Activated naive CD4-positive, alpha-beta T cell (primary cell): ENCODE results near the gene PFKFB3.
A peak's percentile ranks its signal among the peaks of the same experiment; 100 is the strongest.
"Not testable (repeated sequence)": the region's sequence is repeated elsewhere in the genome, so short reads cannot be mapped to it uniquely, and the experiment has no call there.

Experiments
- DNase-seq, 4 experiments: peaks; one replicate each; lab custom pipeline; 2025; lab: John Stamatoyannopoulos, UW

Gene PFKFB3

GRCh38 chr10:6272126-6272525, 69.4 kb downstream of the PFKFB3 start:
- DNase-seq: no peak

- DNase-seq: no peak
Observed at GRCh38 chr10:6273351-6273750, 70.6 kb downstream of the PFKFB3 start.

- no peak for DNase-seq
Observed at GRCh38 chr10:6274040-6274439, 71.3 kb downstream of the PFKFB3 start.

GRCh38 chr10:6274484-6274883, 71.8 kb downstream of the PFKFB3 start:
- no peak for DNase-seq

- DNase-seq: peak; percentile 36 to 75 (median 61)
Observed at GRCh38 chr10:6275022-6275997, 72.6 kb downstream of the PFKFB3 start.

- no peak for DNase-seq
Observed at GRCh38 chr10:6276356-6276755, 73.6 kb downstream of the PFKFB3 start.

- DNase-seq: no peak
Observed at GRCh38 chr10:6278519-6279120, 75.9 kb downstream of the PFKFB3 start.

- DNase-seq: no peak
Observed at GRCh38 chr10:6279540-6280267, 77.0 kb downstream of the PFKFB3 start.

GRCh38 chr10:6280291-6280690, 77.6 kb downstream of the PFKFB3 start:
- no peak for DNase-seq

GRCh38 chr10:6282454-6282958, 79.8 kb downstream of the PFKFB3 start:
- no peak for DNase-seq

GRCh38 chr10:6283655-6284054, 80.9 kb downstream of the PFKFB3 start:
- DNase-seq: no peak

- not testable (repeated sequence) for DNase-seq
Observed at GRCh38 chr10:6290621-6291020, 87.9 kb downstream of the PFKFB3 start.

GRCh38 chr10:6292741-6293151, 90.0 kb downstream of the PFKFB3 start:
- DNase-seq: no peak

- not testable (repeated sequence) for DNase-seq
Observed at GRCh38 chr10:6296425-6296824, 93.7 kb downstream of the PFKFB3 start.

GRCh38 chr10:6296828-6297251, 94.1 kb downstream of the PFKFB3 start:
- no peak for DNase-seq

GRCh38 chr10:6297522-6297921, 94.8 kb downstream of the PFKFB3 start:
- no peak for DNase-seq

- DNase-seq: no peak
Observed at GRCh38 chr10:6297951-6298381, 95.2 kb downstream of the PFKFB3 start.

GRCh38 chr10:6298428-6298827, 95.7 kb downstream of the PFKFB3 start:
- DNase-seq: no peak

GRCh38 chr10:6299234-6299633, 96.5 kb downstream of the PFKFB3 start:
- DNase-seq: no peak

- no peak for DNase-seq
Observed at GRCh38 chr10:6299743-6300105, 97.0 kb downstream of the PFKFB3 start.

GRCh38 chr10:6300106-6300783, 97.5 kb downstream of the PFKFB3 start:
- DNase-seq: no peak
